ENCODE data around the gene LGI2. TPM values are rescaled to one million over a fixed set of nuclear protein-coding genes. Genes with fewer than 3 reads are reported as not detected.

Gene LGI2
- polyA plus RNA-seq, 1 of the 3 experiments (the other 2 are of a cell fraction) = not detected

DNA sequence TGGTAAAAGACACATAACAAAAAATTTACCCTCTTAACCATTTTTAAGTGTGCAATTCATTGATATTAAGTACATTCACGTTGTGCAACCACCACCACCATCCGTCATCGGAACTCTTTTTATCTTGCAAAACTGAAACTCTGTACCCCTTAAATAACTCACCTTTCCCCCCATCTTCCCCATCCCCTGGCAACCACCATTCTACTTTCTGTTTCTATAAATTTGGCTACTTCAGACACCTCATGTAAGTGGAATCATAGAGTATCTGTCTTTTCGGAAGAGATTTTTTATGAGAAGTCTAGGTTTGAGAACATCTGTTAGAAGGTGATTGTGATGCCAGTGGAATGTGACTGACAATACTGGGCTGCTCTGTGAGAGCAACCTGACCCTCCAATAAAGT lies 78.1 kb downstream of the LGI2 start (continued):
- TF ChIP-seq, protein P1, sequence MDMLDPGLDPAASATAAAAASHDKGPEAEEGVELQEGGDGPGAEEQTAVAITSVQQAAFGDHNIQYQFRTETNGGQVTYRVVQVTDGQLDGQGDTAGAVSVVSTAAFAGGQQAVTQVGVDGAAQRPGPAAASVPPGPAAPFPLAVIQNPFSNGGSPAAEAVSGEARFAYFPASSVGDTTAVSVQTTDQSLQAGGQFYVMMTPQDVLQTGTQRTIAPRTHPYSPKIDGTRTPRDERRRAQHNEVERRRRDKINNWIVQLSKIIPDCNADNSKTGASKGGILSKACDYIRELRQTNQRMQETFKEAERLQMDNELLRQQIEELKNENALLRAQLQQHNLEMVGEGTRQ (IDR thresholded peaks at IDR 0.05; ENCODE audit: borderline replicate concordance, low read depth, low read length) = no peak
- no peak for TF ChIP-seq MXI1 (IDR thresholded peaks at IDR 0.05; ENCODE audit: low read depth, low read length)
- no peak for TF ChIP-seq FOXM1 (IDR thresholded peaks at IDR 0.05; ENCODE audit: low read depth)

DNA sequence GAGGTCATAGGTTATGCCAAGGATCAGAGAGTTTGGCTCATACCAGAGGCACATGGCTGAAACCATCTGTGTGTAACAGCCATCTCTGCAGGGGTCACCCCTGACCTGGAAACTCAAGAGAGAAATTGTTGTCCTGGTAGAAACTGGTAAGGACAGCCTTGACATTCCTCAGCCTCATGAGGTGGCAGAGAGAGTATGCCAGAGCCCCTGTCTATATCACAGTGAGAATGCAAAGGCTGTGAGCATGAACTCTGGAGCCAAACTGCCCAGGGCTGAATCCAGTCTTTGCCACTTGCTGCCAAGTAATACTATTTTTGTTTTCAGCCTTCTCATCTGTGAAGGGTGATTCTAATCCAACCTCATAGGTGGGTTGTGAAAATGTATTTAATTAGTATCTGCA lies 80.8 kb downstream of the LGI2 start:
- H3K27me3 ChIP-seq (ENCODE audit: insufficient read depth) = peaks cover 25% of the 10 kb centered on the region; the same call in 1 of the 2 replicates
- CTCF ChIA-PET = no interaction called here
- no peak overlapping the region for H3K9ac ChIP-seq
- H3K9me2 ChIP-seq = no peaks in the 10 kb centered on the region
- DNase-seq = no peak
- POLR2A ChIA-PET = no interaction called here
- no peaks in the 10 kb centered on the region for H3F3A ChIP-seq (replicated peaks; ENCODE audit: insufficient read depth)
- no peak for TF ChIP-seq TAF1 (IDR thresholded peaks at IDR 0.05; ENCODE audit: borderline replicate concordance, low read depth, low read length)
- no peak for TF ChIP-seq TEAD4 (IDR thresholded peaks at IDR 0.05; ENCODE audit: borderline replicate concordance, insufficient read depth)
- no peak for TF ChIP-seq YY1 (IDR thresholded peaks at IDR 0.05; ENCODE audit: low read depth)
- no peak for TF ChIP-seq TCF12 (IDR thresholded peaks at IDR 0.05)
- TF ChIP-seq MEF2A (IDR thresholded peaks at IDR 0.05; ENCODE audit: borderline replicate concordance, low read depth) = no peak
- H3K4me2 ChIP-seq = no peak overlapping the region
- H3K27ac ChIP-seq (ENCODE audit: low read depth in 2 of 2, low read length in 1 of 2) = no peak overlapping the region
- no peaks in the 10 kb centered on the region for H3K9me3 ChIP-seq
- H2AFZ ChIP-seq (ENCODE audit: low read depth) = no peak overlapping the region
- H3K4me1 ChIP-seq (ENCODE audit: control insufficient read depth in 1 of 2, insufficient read depth in 2 of 2, low read depth in 1 of 2, low read length in 1 of 2) = no peaks in the 10 kb centered on the region
- no peaks in the 10 kb centered on the region for H4K20me1 ChIP-seq (ENCODE audit: insufficient read depth)
- no peak overlapping the region for H3K4me3 ChIP-seq (ENCODE audit: low read depth in 2 of 2, low read length in 1 of 2)
- H3K79me2 ChIP-seq (ENCODE audit: insufficient read depth) = no peaks in the 10 kb centered on the region
- no peaks in the 10 kb centered on the region for H3K36me3 ChIP-seq (replicated peaks in 1 of 2; ENCODE audit: control insufficient read depth in 1 of 2, insufficient read depth in 2 of 2, low read length in 1 of 2)

Other genes starting within 250 kb of the LGI2 start
- gene SOD3, start 235.4 kb downstream of the LGI2 start, polyA plus RNA-seq (2012; rRNA removed) = 12.0 and 21.6 TPM in 2 replicates
- gene CCDC149, start 117.9 kb downstream of the LGI2 start, polyA plus RNA-seq (2012; rRNA removed) = 5.5 and 7.0 TPM in 2 replicates
- 2.0 and 2.7 TPM in 2 replicates for gene SEPSECS, start 129.5 kb upstream of the LGI2 start, polyA plus RNA-seq (2012; rRNA removed)
- gene PI4K2B, start 203.1 kb upstream of the LGI2 start, polyA plus RNA-seq (2012; rRNA removed) = 3.1 and 3.7 TPM in 2 replicates

All from SK-N-SH (cell line).